Heart right ventricle (tissue), 16 donors: ENCODE data around the gene IGF1R. TPM values are rescaled to one million over a fixed set of nuclear protein-coding genes. Genes with fewer than 3 reads are reported as not detected.

Experiments used
- ATAC-seq, 8 donors: fragments of 200-7000 bp; cut with Tn5 transposase; one replicate each; pipeline ENCODE4 v1.9.1; 2020; ENCODE audit warnings: mild to moderate bottlenecking in 8 of 8, moderate library complexity in 8 of 8, moderate number of reproducible peaks in 1 of 8
- DNase-seq, 2 donors: peaks; one replicate each; pipeline ENCODE4 v3.0.0-alpha.2; 2020
- H3K27ac ChIP-seq, 10 donors: fragments of 200-600 bp; sonication (generic) in 2 of 10; one replicate each; pipeline versions ENCODE4 v1.5.0 to v1.8.0; 2020 to 2022; ENCODE audit warnings: mild to moderate bottlenecking in 3 of 10
- H3K27me3 ChIP-seq, 7 donors: fragments of 200-600 bp; one replicate each; pipeline ENCODE4 v1.8.0; 2021 to 2022; ENCODE audit warnings: mild to moderate bottlenecking in 2 of 7
- H3K36me3 ChIP-seq, 9 donors: fragments of 200-600 bp; sonication (generic) in 1 of 9; one replicate each; pipeline versions ENCODE4 v1.5.0 to v1.8.0; 2020 to 2022; ENCODE audit warnings: mild to moderate bottlenecking in 2 of 9
- H3K4me1 ChIP-seq, 9 donors: fragments of 200-600 bp; sonication (generic) in 1 of 9; one replicate each; pipeline versions ENCODE4 v1.5.0 to v1.8.0; 2020 to 2022; ENCODE audit warnings: mild to moderate bottlenecking in 4 of 9
- H3K4me3 ChIP-seq, 10 donors: fragments of 200-600 bp; sonication (generic) in 2 of 10; one replicate each; pipeline versions ENCODE4 v1.5.0 to v1.8.0; 2020 to 2022; ENCODE audit warnings: mild to moderate bottlenecking in 7 of 10, moderate library complexity in 2 of 10
- H3K9me3 ChIP-seq, 11 donors: fragments of 200-600 bp in 10 of 11; sonication (generic) in 2 of 11; one replicate each; pipeline versions ENCODE4 v1.5.0 to v1.8.0; 2013 to 2022; ENCODE audit warnings: mild to moderate bottlenecking in 2 of 11, control low read depth in 1 of 11, moderate library complexity in 1 of 11
- CTCF ChIP-seq, 9 donors: fragments of 200-600 bp; sonication (generic) in 2 of 9; IDR thresholded peaks; one replicate each; pipeline versions ENCODE4 v1.5.0 to v1.8.0; 2021 to 2022; ENCODE audit warnings: antibody characterized with exemption in 9 of 9, mild to moderate bottlenecking in 5 of 9, moderate library complexity in 1 of 9
- WGBS, 2 donors: extraction: QIAGEN DNeasy Blood & Tissue Kit; methylation state at CpG; one replicate each; pipeline ENCODE4 v1.1.7; 2013; ENCODE audit warnings: inconsistent platforms in 1 of 2; 5-methylcytosine and 5-hydroxymethylcytosine counted together
- intact Hi-C, 10 donors: fragments of 100-400 bp; cut with DNase I; formaldehyde crosslinking; loops; one replicate each; pipeline versions ENCODE4 v1.11.1 to v1.14.2; 2022
- polyA plus RNA-seq, 2 donors: library from polyadenylated mRNA; stranded (reverse); fragments of 200-250 nt; gene quantifications; one replicate each; pipeline ENCODE4 v1.2.3, GENCODE V29; 2013
- total RNA-seq, 10 donors: library from RNA; stranded (reverse); fragmentation: NEBNext Ultra II Directional in 3 of 10; extraction: Animal tissue kit (Norgen Biotek cat#: 25700) in 3 of 10; gene quantifications; one replicate each; pipeline versions ENCODE4 v1.2.1 to v1.2.4, GENCODE V29; 2021 to 2023
- donor health status: Arrhythmogenic right ventricular cardiomyopathy.
- donor health status: ischemic (EF 13 %, LVEDD 7.1; RV severe dilation, severe dysfunction).
- donor health status: healthy with polysubstance abuse.
- donor health status: DM: no; HTN: yes; CAD: no.
- donor health status: DM: no; HTN: no; CAD: no.
- donor health status: ischemic (EF 25% LVEDD 6.9; RV normal size, moderate dysfunction).
- donor health status: ischemic (EF 25% LVEDD 5.7; RV mildly dilated, moderate dysfunction).
- donor health status: healthy.
- donor health status: DM: yes; HTN: yes; CAD: no.
- donor health status: Ischemic cardiomyopathy.
- donor health status: ischemic (EF 35%, LVEDD 5.7; RV mildly dilated, moderate dysfunction).
- donor health status: nonischemic (EF 11% LVEDD 7.7; RV severe dilation, severe dysfunction).
- donor health status: DM: yes; HTN: yes; CAD: no.
- donor health status: PGD.
- donor health status: ischemic (EF 29% LVEDD 5.4; RV normal size, mild dysfunction).
- donor health status: nonischemic (EF 23%, LVEDD 6.1; RV moderate dilation, normal function).

IGF1R gene
- total and polyA plus RNA-seq, 12 donors, result 3.4 to 88.2 (median 45.9) TPM

- H3K27ac ChIP-seq, result no peak overlapping the region
- no peaks in the 10 kb centered on the region for H3K9me3 ChIP-seq
- H3K27me3 ChIP-seq, result peaks cover 0 to 66% (median 33%) of the 10 kb centered on the region in 7 donors
- intact Hi-C loops, result loop anchor here in 1 of 10 donors (5.0 kb wide), 1 partner anchor 291 kb away; no protein-coding TSS in a partner anchor
- H3K4me3 ChIP-seq, result no peak overlapping the region
- WGBS, 2 donors, result 54 to 59% methylated on average over 7 of the region's 7 CpGs
- ATAC-seq (no peak), DNase-seq (no peak)
- H3K36me3 ChIP-seq, result no peaks in the 10 kb centered on the region
- no peaks in the 10 kb centered on the region for H3K4me1 ChIP-seq
- no peak for TF ChIP-seq CTCF (IDR thresholded peaks at IDR 0.05)
Observed at GRCh38 chr15:98635848-98636247, 12.5 kb upstream of the IGF1R start.

- WGBS, 2 donors, result 88 to 94% methylated on average over 4 of the region's 4 CpGs
- Histone ChIP-seq H3K4me1 (peaks cover 0 to 9% (median 4%) of the 10 kb centered on the region in 9 donors), H3K27ac (no peak overlapping the region), H3K9me3 (no peaks in the 10 kb centered on the region), H3K27me3 (peaks cover 0 to 83% (median 61%) of the 10 kb centered on the region in 7 donors), H3K36me3 (no peaks in the 10 kb centered on the region), H3K4me3 (no peak overlapping the region)
- intact Hi-C loops, result loop anchor here in 7 of 10 donors (5.0 to 10.0 kb wide), 6 partner anchors 98 to 432 kb away; no protein-coding TSS in a partner anchor
- DNase-seq (no peak), ATAC-seq (no peak)
- TF ChIP-seq CTCF (IDR thresholded peaks at IDR 0.05), result no peak
Observed at GRCh38 chr15:98643115-98643514, 5.2 kb upstream of the IGF1R start.

- Histone ChIP-seq H3K27ac (peak overlapping the region in 5 of 10 donors; percentile 69 to 93 (median 72)), H3K4me1 (peaks cover 0 to 27% (median 10%) of the 10 kb centered on the region in 9 donors), H3K27me3 (peaks cover 0 to 81% (median 49%) of the 10 kb centered on the region in 7 donors), H3K9me3 (no peaks in the 10 kb centered on the region), H3K4me3 (peak overlapping the region in 9 of 10 donors; percentile 81 to 93 (median 88)), H3K36me3 (no peaks in the 10 kb centered on the region)
- ATAC-seq, result no peak
- intact Hi-C loops, result loop anchor here in 9 of 10 donors (1.0 to 10.0 kb wide), 12 partner anchors 102 to 431 kb away; no protein-coding TSS in a partner anchor
- no peak for DNase-seq
- no peak for TF ChIP-seq CTCF (IDR thresholded peaks at IDR 0.05)
- 14 to 15% methylated on average over 7 of the region's 7 CpGs for WGBS, 2 donors
Observed at GRCh38 chr15:98646546-98647025, 1.8 kb upstream of the IGF1R start.

- 0 to 1% methylated on average over 48 to 77 of the region's 77 CpGs for WGBS, 2 donors
- peak; percentile 64 to 74 for DNase-seq
- intact Hi-C loops, result loop anchor here in 9 of 10 donors (1.0 to 10.0 kb wide), 12 partner anchors 102 to 430 kb away; no protein-coding TSS in a partner anchor
- TF ChIP-seq CTCF (IDR thresholded peaks at IDR 0.05), result peak; percentile 30 to 87 (median 61)
- no peaks in the 10 kb centered on the region for H3K36me3 ChIP-seq
- peak overlapping the region; percentile 4 to 93 (median 72) for H3K27ac ChIP-seq
- peaks cover 0 to 33% (median 16%) of the 10 kb centered on the region in 9 donors for H3K4me1 ChIP-seq
- peak; percentile 37 to 72 (median 45) for ATAC-seq
- peaks cover 0 to 81% (median 47%) of the 10 kb centered on the region in 7 donors for H3K27me3 ChIP-seq
- H3K9me3 ChIP-seq, result no peaks in the 10 kb centered on the region
- peak overlapping the region; percentile 27 to 93 (median 88) for H3K4me3 ChIP-seq
Observed at GRCh38 chr15:98647026-98647773, 1.1 kb upstream of the IGF1R start.
